ENCODE results near the gene VEZT.
"Not testable (repeated sequence)": the region's sequence is repeated elsewhere in the genome, so short reads cannot be mapped to it uniquely, and the experiment has no call there.

The VEZT gene

DNA sequence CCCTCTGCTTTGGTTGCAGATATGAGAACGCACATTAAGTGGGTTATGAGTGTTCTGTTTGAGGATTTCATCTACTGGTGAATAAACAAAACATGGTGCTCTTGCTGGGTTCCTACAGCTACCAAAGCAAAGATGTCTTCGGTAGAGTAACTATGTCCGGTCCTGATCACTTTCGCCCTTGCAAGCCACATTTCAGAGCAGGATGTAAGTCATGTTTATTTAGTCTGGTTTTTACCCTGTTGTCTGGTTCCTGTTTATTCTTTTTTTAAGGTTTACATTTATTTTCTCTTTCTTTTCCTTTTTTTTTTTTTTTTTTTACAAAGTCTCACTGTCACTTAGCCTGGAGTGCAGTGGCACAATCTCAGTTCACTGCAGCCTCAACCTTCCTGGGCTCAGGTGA lies 99.2 kb downstream of the VEZT start:
- TF ChIP-seq, protein P1, sequence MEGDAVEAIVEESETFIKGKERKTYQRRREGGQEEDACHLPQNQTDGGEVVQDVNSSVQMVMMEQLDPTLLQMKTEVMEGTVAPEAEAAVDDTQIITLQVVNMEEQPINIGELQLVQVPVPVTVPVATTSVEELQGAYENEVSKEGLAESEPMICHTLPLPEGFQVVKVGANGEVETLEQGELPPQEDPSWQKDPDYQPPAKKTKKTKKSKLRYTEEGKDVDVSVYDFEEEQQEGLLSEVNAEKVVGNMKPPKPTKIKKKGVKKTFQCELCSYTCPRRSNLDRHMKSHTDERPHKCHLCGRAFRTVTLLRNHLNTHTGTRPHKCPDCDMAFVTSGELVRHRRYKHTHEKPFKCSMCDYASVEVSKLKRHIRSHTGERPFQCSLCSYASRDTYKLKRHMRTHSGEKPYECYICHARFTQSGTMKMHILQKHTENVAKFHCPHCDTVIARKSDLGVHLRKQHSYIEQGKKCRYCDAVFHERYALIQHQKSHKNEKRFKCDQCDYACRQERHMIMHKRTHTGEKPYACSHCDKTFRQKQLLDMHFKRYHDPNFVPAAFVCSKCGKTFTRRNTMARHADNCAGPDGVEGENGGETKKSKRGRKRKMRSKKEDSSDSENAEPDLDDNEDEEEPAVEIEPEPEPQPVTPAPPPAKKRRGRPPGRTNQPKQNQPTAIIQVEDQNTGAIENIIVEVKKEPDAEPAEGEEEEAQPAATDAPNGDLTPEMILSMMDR (IDR thresholded peaks at IDR 0.05; ENCODE audit: borderline replicate concordance, insufficient read depth, low read depth, low read length) = no peak
- no peak overlapping the region for H3K4me3 ChIP-seq (ENCODE audit: low read depth, low read length)

DNA sequence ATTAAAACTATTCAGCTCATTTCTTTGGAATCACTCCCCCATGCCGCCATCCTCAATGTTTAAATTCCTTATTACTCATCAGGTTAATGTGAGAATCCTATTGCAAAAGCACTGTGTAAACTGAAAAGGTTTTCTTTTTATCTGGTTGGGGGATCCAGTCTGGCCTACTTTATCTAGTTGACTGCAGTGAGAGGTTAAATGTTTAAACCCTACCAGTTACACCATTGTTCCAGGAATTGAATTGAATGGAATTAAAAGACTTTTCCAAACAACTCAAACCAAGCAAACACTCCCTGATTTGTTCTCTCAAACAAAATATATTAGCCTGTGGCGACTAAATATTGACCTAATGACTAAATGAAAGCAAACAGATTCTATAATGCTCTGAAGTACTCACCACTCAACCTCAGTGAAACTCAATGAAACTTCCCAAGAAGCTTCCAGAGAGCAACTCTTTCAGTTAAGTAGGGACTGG lies 100.5 kb downstream of the VEZT start:
- no peak overlapping the region for H3K4me3 ChIP-seq (ENCODE audit: low read depth, low read length)
- TF ChIP-seq, protein P1 (IDR thresholded peaks at IDR 0.05; ENCODE audit: borderline replicate concordance, insufficient read depth, low read depth, low read length) = no peak

DNA sequence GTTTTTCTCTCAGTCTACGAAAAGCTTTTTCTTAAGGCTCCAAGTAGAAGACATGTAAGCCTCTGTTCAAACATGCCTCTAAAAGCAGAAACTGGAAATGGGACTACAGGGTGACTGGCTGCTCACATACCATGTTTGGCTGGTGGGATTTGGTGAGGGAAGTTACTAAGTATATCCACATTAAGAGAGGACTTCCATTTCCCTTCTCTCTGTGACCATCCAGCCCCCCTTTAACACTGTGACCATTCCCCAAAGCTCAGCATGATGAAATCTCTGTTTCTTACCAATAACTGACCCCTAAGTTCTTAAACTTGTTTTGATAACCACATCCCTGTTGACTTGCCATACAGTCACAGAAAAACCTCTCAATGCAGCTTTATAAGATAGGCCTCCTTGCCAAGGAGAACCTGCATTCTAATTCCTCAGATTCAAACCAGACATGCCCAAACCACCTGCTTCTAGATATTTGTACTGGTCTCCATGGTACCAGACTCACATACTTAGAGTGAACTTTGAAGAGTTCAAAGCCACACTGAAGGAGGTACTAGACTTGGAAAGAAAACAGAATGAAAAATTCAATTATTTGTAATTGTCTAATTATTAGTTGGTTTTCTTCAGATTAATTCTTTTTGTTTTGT lies 102.2 kb downstream of the VEZT start:
- TF ChIP-seq, protein P1 (IDR thresholded peaks at IDR 0.05; ENCODE audit: borderline replicate concordance, insufficient read depth, low read depth, low read length) = no peak
- H3K4me3 ChIP-seq (ENCODE audit: low read depth, low read length) = no peak overlapping the region

DNA sequence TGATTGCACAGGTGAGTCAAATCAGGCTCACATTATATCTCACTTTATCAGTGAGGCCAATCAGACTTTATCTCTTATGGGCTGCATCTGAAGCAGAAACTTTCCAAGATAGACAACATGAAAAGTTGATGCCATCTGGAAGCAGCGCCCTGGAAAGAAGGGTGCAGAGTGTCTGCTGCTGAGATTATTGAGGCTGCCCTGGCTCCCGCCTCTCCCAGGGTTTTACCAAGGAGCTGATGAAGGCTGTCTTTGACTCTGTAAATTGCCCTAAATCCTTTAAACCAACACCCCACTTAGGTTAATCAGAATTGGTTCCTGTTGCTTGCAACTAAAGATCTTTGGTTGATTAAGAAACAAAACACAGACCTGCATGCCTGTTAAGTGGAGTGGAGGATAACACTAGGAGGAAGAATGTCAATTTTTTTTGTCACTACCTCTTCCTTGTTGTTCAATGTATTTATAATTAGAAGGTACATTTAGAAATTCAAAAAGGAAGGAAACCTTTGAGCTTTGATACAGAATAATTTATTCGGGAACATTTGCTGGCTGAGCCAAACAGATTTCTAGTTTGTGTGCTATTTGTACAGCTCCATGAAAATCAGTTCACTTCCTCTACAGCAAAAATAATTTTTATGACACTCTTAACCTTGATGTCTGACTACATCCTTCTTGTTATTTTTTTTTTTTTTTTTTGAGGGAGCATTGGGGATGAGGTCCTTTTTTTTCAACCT lies 104.1 kb downstream of the VEZT start:
- TF ChIP-seq, protein P1 (IDR thresholded peaks at IDR 0.05; ENCODE audit: borderline replicate concordance, insufficient read depth, low read depth, low read length) = no peak
- no peak overlapping the region for H3K4me3 ChIP-seq (ENCODE audit: low read depth, low read length)

DNA sequence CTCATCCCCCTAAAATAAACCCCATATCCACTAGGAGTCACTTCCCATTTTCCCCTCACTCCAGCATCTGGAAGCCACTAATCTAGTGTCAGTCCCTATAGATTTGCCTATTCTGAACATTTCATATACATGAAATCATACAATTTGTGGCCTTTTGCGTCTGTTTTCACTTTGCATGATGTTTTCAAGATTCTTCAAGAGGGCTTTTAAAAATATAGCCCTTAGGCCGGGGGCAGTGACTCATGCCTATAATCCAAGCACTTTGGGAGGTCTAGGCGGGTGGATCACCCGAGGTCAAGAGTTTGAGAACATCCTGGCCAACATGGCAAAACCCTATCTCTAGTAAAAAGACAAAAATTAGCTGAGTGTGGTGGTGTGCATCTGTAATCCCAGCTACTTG lies 104.7 kb downstream of the VEZT start:
- TF ChIP-seq, protein P1 (IDR thresholded peaks at IDR 0.05; ENCODE audit: borderline replicate concordance, insufficient read depth, low read depth, low read length) = no peak

DNA sequence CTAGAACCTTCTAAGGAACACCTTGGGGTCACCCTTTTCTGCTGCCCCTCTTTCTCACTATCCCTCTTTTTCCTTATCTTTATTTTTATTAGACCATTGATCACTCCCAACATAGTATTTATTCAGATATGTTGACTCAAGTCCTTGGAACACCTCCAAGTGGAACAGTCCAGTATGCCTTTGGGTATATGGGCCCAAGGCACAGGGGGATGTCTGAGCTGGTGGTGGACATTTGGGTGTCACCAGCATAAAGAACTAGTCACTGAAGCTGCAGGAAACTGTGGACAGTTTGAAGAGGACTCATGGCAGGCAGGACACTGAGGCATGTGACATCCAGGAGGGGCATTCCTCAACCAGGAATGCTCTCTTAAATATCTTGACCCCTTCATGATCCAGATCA lies 105.6 kb downstream of the VEZT start:
- TF ChIP-seq, protein P1 (IDR thresholded peaks at IDR 0.05; ENCODE audit: borderline replicate concordance, insufficient read depth, low read depth, low read length) = no peak
- no peak overlapping the region for H3K4me3 ChIP-seq (ENCODE audit: low read depth, low read length)

More for the DNA sequence above, 104.7 kb downstream of the VEZT start:
- no peak overlapping the region for H3K4me3 ChIP-seq (ENCODE audit: low read depth, low read length)

DNA sequence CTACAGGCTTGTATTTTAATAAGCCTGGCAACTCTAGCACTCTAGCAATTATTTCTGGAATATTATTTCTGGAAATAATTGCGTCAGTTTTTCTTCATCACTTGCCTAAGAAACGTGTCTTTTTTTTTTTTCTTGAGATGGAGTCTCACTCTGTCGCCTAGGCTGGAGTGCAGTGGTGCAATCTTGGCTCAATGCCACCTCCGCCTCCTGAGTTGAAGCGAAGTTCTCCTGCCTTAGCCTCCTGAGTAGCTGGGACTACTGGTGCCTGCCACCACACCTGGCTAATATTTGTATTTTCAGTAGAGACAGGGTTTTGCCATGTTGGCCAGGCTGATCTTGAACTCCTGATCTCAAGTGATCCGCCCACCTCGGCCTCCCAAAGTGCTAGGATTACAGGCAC lies 106.6 kb downstream of the VEZT start:
- H3K4me3 ChIP-seq (ENCODE audit: low read depth, low read length) = not testable (repeated sequence)
